SK-N-SH treated with all-trans-retinoic acid at 6 μM for 48 hours (cell line): ENCODE results near the gene TRIM24.

Experiments used
- ESRRG ChIP-seq: fragments of 250-450 bp; sonication (Bioruptor Pico); IDR thresholded peaks from 2 replicates; pipeline ENCODE4 v1.6.1; 2021; ENCODE audit warnings: mild to moderate bottlenecking
- GLIS3 ChIP-seq: fragments of 250-450 bp; sonication (Bioruptor Pico); IDR thresholded peaks from 2 replicates; pipeline ENCODE4 v1.5.0; 2020; ENCODE audit warnings: mild to moderate bottlenecking, moderate library complexity
- OSR1 ChIP-seq: fragments of 250-450 bp; sonication (Bioruptor Pico); IDR thresholded peaks from 2 replicates; pipeline ENCODE4 v1.8.0; 2022; ENCODE audit warnings: moderate library complexity, mild to moderate bottlenecking, inconsistent platforms
- PPARA ChIP-seq: fragments of 250-450 bp; sonication (Bioruptor Pico); IDR thresholded peaks from 2 replicates; pipeline ENCODE4 v1.5.0; 2020; ENCODE audit warnings: mild to moderate bottlenecking, borderline replicate concordance
- SNAI2 ChIP-seq: fragments of 250-450 bp; sonication (Bioruptor Pico); IDR thresholded peaks from 2 replicates; pipeline ENCODE4 v1.5.0; 2020; ENCODE audit warnings: mild to moderate bottlenecking, moderate library complexity
- TCF4 ChIP-seq: fragments of 250-450 bp; sonication (Bioruptor Pico); IDR thresholded peaks from 2 replicates; pipeline ENCODE4 v1.8.0; 2021; ENCODE audit warnings: mild to moderate bottlenecking, moderate library complexity, borderline replicate concordance
- TSHZ2 ChIP-seq: fragments of 250-450 bp; sonication (Bioruptor Pico); IDR thresholded peaks from 2 replicates; pipeline ENCODE4 v1.5.0; 2020; ENCODE audit warnings: mild to moderate bottlenecking, moderate library complexity
- ZFP3 ChIP-seq: fragments of 250-450 bp; sonication (Bioruptor Pico); IDR thresholded peaks from 2 replicates; pipeline ENCODE4 v1.5.0; 2020; ENCODE audit warnings: mild to moderate bottlenecking, moderate library complexity

- TF ChIP-seq GLIS3 = no peak
- TF ChIP-seq TCF4 (CRISPR knock-in tag) = no peak
- no peak for TF ChIP-seq SNAI2 (CRISPR knock-in tag)
- TF ChIP-seq TSHZ2 = no peak
- no peak for TF ChIP-seq ESRRG (CRISPR knock-in tag)
- no peak for TF ChIP-seq PPARA (CRISPR knock-in tag)
- TF ChIP-seq OSR1 (CRISPR knock-in tag) = no peak
- no peak for TF ChIP-seq ZFP3 (CRISPR knock-in tag)
Measured at GRCh38 chr7:138607216-138608126, 147.4 kb downstream of the TRIM24 start.
